MM.1S (cell line): Measurements from ENCODE around the gene ATP1A4.

Source experiments
- DNase-seq: peaks from one replicate; pipeline ENCODE4 v3.0.0-alpha.2; 2015
- H2AFZ ChIP-seq: fragments of 300-600 bp; sonication (generic); 2 replicates; pipeline ENCODE4 v1.6.0; 2016; ENCODE audit warnings: antibody characterized with exemption, low read length
- H3F3A ChIP-seq: fragments of 300-600 bp; sonication (generic); 2 replicates; pipeline ENCODE4 v1.6.1; 2016; ENCODE audit warnings: mild to moderate bottlenecking, antibody characterized with exemption, low read length, moderate library complexity, mixed read lengths; ENCODE audit not compliant: insufficient read depth
- H3K27ac ChIP-seq: fragments of 300-600 bp; sonication (generic); 2 replicates; pipeline ENCODE4 v1.5.1; 2016; ENCODE audit warnings: mild to moderate bottlenecking, low read length
- H3K27me3 ChIP-seq: fragments of 300-600 bp; sonication (generic); replicated peaks from 2 replicates; pipeline ENCODE4 v1.6.0; 2016; ENCODE audit warnings: low read length; ENCODE audit not compliant: insufficient read depth
- H3K36me3 ChIP-seq: fragments of 300-600 bp; sonication (generic); replicated peaks from 2 replicates; pipeline ENCODE4 v1.6.1; 2016; ENCODE audit warnings: mild to moderate bottlenecking, low read length, mixed read lengths; ENCODE audit not compliant: insufficient read depth
- H3K4me1 ChIP-seq: fragments of 300-600 bp; sonication (generic); 2 replicates; pipeline ENCODE4 v1.6.1; 2016; ENCODE audit warnings: low read length, mixed read lengths
- H3K4me2 ChIP-seq: fragments of 300-600 bp; sonication (generic); 2 replicates; pipeline ENCODE4 v1.6.0; 2016; ENCODE audit warnings: low read depth, low read length
- H3K4me3 ChIP-seq: fragments of 300-600 bp; sonication (generic); 2 replicates; pipeline ENCODE4 v1.5.1; 2016; ENCODE audit warnings: low read length, mixed read lengths
- H3K79me2 ChIP-seq: fragments of 300-600 bp; sonication (generic); 2 replicates; pipeline ENCODE4 v1.6.1; 2016; ENCODE audit warnings: mixed run types, low read length, mixed read lengths
- H3K9ac ChIP-seq: fragments of 300-600 bp; sonication (generic); 2 replicates; pipeline ENCODE4 v1.6.1; 2016; ENCODE audit warnings: low read length, mixed read lengths
- H3K9me2 ChIP-seq: fragments of 300-600 bp; sonication (generic); replicated peaks from 2 replicates; pipeline ENCODE4 v1.6.1; 2016; ENCODE audit warnings: mild to moderate bottlenecking, low read length, mixed read lengths; ENCODE audit not compliant: insufficient read depth
- H3K9me3 ChIP-seq: fragments of 300-600 bp; sonication (generic); replicated peaks from 2 replicates; pipeline ENCODE4 v1.6.1; 2016; ENCODE audit warnings: mild to moderate bottlenecking, low read length, mixed read lengths; ENCODE audit not compliant: insufficient read depth
- H4K20me1 ChIP-seq: fragments of 300-600 bp; sonication (generic); 2 replicates; pipeline ENCODE4 v1.6.1; 2016; ENCODE audit warnings: mild to moderate bottlenecking, low read length, moderate library complexity, mixed read lengths; ENCODE audit not compliant: insufficient read depth
- EZH2 ChIP-seq: fragments of 300-600 bp; sonication (generic); optimal IDR thresholded peaks from 2 replicates; pipeline ENCODE3; 2017; ENCODE audit warnings: low read depth, mild to moderate bottlenecking, antibody characterized with exemption, low read length, mixed read lengths
- EZH2phosphoT487 ChIP-seq: fragments of 300-600 bp; sonication (generic); IDR thresholded peaks from 2 replicates; pipeline ENCODE4 v1.6.1; 2018; ENCODE audit warnings: antibody characterized with exemption, low read length
- TF ChIP-seq, protein P1 (sequence below): fragments of 300-600 bp; sonication (generic); IDR thresholded peaks from 2 replicates; pipeline ENCODE4 v1.5.1; 2016; ENCODE audit warnings: antibody characterized with exemption, low read length, mixed read lengths

The ATP1A4 gene

DNA sequence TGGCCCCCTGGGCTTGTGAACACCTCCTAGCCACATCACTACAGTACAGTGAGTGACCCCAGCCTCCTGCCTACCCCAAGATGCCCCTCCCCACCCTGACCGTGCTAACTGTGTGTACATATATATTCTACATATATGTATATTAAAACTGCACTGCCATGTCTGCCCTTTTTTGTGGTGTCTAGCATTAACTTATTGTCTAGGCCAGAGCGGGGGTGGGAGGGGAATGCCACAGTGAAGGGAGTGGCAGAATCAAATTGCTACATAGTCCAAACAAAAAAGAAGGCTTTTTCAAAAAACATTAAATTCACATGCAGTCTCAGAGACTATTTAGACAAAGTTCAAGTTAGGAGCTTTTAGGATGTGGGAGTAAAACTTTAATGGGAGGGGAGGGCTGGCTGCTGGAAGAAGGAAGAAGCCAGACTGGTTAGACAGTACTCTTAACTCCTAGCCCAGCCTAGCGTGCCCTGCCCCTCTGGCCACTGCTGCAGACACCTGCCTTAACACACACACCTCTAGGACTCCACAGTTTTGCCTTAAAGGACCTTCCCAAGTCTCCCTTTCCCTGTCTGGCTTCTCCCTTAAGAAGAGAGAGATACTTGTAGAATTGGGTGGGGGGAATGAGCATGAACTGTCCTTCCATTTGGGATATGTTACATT lies 63.2 kb downstream of the ATP1A4 start:
- no peaks in the 10 kb centered on the region for H3F3A ChIP-seq
- no peaks in the 10 kb centered on the region for H3K9me3 ChIP-seq
- TF ChIP-seq EZH2phosphoT487 (no peak), EZH2 (no peak)
- TF ChIP-seq, protein P1, sequence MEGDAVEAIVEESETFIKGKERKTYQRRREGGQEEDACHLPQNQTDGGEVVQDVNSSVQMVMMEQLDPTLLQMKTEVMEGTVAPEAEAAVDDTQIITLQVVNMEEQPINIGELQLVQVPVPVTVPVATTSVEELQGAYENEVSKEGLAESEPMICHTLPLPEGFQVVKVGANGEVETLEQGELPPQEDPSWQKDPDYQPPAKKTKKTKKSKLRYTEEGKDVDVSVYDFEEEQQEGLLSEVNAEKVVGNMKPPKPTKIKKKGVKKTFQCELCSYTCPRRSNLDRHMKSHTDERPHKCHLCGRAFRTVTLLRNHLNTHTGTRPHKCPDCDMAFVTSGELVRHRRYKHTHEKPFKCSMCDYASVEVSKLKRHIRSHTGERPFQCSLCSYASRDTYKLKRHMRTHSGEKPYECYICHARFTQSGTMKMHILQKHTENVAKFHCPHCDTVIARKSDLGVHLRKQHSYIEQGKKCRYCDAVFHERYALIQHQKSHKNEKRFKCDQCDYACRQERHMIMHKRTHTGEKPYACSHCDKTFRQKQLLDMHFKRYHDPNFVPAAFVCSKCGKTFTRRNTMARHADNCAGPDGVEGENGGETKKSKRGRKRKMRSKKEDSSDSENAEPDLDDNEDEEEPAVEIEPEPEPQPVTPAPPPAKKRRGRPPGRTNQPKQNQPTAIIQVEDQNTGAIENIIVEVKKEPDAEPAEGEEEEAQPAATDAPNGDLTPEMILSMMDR = no peak
- no peak overlapping the region for H3K9ac ChIP-seq
- H2AFZ ChIP-seq = no peak overlapping the region
- no peaks in the 10 kb centered on the region for H3K4me1 ChIP-seq
- no peaks in the 10 kb centered on the region for H4K20me1 ChIP-seq
- no peaks in the 10 kb centered on the region for H3K9me2 ChIP-seq
- no peak overlapping the region for H3K4me3 ChIP-seq
- H3K27ac ChIP-seq = no peak overlapping the region
- H3K4me2 ChIP-seq = no peak overlapping the region
- no peak for DNase-seq
- peaks cover 15% of the 10 kb centered on the region for H3K79me2 ChIP-seq
- H3K36me3 ChIP-seq = no peaks in the 10 kb centered on the region; the same call in 1 of the 2 replicates
- H3K27me3 ChIP-seq = no peaks in the 10 kb centered on the region

DNA sequence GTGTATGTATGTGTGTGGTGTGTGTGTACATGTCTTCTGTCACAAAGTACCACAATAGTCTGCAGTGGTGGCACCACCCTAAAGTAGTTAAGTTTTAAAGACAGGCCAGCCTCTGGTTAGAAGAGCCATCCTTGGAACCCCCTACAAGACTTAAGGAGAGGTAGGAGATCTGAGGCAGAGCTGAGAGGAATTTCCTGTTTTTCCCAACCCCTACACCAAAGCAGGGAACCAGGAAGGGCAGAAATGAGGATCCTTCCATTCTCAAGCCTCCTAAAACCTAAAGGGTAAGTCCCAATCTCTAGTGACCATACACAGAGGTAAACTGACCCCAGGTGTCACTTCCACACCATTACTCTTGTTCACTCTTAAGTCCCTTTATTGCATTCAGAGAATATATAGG lies 64.9 kb downstream of the ATP1A4 start:
- H3K9ac ChIP-seq = no peak overlapping the region
- no peaks in the 10 kb centered on the region for H3K27me3 ChIP-seq
- TF ChIP-seq EZH2phosphoT487 = no peak
- TF ChIP-seq EZH2 = no peak
- TF ChIP-seq, protein P1 = no peak
- H3K9me2 ChIP-seq = no peaks in the 10 kb centered on the region
- H3K4me1 ChIP-seq = no peaks in the 10 kb centered on the region
- no peaks in the 10 kb centered on the region for H3K9me3 ChIP-seq
- no peaks in the 10 kb centered on the region for H4K20me1 ChIP-seq
- DNase-seq = no peak
- no peak overlapping the region for H3K4me3 ChIP-seq
- no peak overlapping the region for H3K4me2 ChIP-seq
- H2AFZ ChIP-seq = no peak overlapping the region
- no peak overlapping the region for H3K27ac ChIP-seq
- no peaks in the 10 kb centered on the region; the same call in 1 of the 2 replicates for H3K36me3 ChIP-seq
- no peaks in the 10 kb centered on the region for H3K79me2 ChIP-seq
- no peaks in the 10 kb centered on the region for H3F3A ChIP-seq

DNA sequence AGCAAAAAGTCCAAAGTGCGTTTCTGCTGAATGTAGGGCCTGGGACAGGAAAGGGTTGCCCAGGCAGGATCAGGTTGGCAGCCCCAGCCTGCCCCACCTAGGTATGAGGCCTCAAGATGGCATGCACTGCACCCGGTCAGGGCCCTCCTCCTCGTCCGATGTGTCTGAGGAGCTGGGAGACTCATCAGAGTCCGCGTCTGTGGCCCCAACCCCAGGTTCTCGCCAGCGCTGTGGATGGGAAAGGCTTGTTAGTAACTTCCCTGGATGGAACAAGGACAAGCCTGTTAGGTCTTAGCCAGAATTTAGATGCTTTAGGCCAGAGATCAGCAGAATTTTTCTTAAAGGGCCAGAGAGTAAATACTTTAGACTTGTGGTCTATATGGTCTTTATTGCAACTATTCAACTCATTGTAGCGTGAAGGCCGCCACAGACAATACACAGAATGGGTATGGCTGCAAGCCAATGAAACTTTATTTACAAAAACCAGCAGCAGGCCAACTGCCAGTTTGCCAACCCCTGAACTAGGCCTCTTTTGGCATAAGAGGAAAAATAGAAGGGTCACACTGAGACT lies 66.2 kb downstream of the ATP1A4 start:
- no peak for TF ChIP-seq EZH2
- TF ChIP-seq, protein P1 = no peak
- TF ChIP-seq EZH2phosphoT487 = no peak
- Histone ChIP-seq H3K9me3 (no peaks in the 10 kb centered on the region), H3F3A (no peaks in the 10 kb centered on the region), H3K4me2 (no peak overlapping the region), H4K20me1 (no peaks in the 10 kb centered on the region), H3K36me3 (no peaks in the 10 kb centered on the region; the same call in 1 of the 2 replicates), H2AFZ (no peak overlapping the region), H3K9ac (no peak overlapping the region), H3K9me2 (no peaks in the 10 kb centered on the region), H3K4me3 (no peak overlapping the region), H3K79me2 (no peaks in the 10 kb centered on the region), H3K27ac (no peak overlapping the region), H3K27me3 (no peaks in the 10 kb centered on the region), H3K4me1 (no peaks in the 10 kb centered on the region)
- DNase-seq = no peak
